ENCODE measurements around the gene FKBP6. TPM values are rescaled to one million over a fixed set of nuclear protein-coding genes. Genes with fewer than 3 reads are reported as not detected.
"Not testable (repeated sequence)": the region's sequence is repeated elsewhere in the genome, so short reads cannot be mapped to it uniquely, and the experiment has no call there.

The FKBP6 gene
- polyA plus RNA-seq, 4 donors, result 0.06 TPM; not detected in 3

DNA sequence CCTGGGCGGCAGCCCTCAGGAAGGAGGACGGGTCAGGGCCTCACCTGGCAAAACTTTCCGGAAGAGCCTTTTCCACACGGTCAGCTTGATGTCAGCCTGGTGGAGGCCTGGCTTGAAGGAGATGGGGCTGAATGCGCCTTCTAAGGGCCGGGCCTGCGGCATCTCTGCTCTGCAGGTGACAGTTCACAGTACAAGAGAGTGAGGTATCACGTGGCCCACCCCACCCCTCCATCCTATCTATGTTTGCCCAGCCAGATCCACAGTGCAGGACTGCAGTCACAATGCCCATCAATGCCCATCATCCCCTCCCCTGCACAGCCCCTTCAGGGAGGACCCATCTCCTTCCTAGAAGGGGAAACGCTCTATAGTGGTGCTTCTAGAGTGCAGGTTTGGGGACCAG lies 11.4 kb upstream of the FKBP6 start:
- FAIRE-seq (no peak), DNase-seq (no peak)
- Histone ChIP-seq H3K36me3 (ENCODE audit: control insufficient read depth in 3 of 3, insufficient read depth in 2 of 3, low read depth in 1 of 3, low read length in 3 of 3) (no peaks in the 10 kb centered on the region), H3K9me3 (ENCODE audit: control insufficient read depth in 2 of 2, insufficient read depth in 1 of 2, low read depth in 1 of 2, low read length in 1 of 2) (no peaks in the 10 kb centered on the region), H3K27me3 (ENCODE audit: control insufficient read depth in 3 of 3, insufficient read depth in 3 of 3, low read length in 3 of 3) (no peaks in the 10 kb centered on the region), H3K27ac (ENCODE audit: low read depth in 1 of 3, low read length in 2 of 3) (no peak overlapping the region), H3K4me1 (ENCODE audit: control insufficient read depth in 3 of 3, insufficient read depth in 2 of 3, low read depth in 1 of 3, low read length in 2 of 3) (no peaks in the 10 kb centered on the region), H3K4me3 (ENCODE audit: low read depth in 1 of 3, low read length in 3 of 3) (no peak overlapping the region)
- WGBS, 3 donors, result 68 to 81% (median 69%) methylated on average over 9 of the region's 9 CpGs

DNA sequence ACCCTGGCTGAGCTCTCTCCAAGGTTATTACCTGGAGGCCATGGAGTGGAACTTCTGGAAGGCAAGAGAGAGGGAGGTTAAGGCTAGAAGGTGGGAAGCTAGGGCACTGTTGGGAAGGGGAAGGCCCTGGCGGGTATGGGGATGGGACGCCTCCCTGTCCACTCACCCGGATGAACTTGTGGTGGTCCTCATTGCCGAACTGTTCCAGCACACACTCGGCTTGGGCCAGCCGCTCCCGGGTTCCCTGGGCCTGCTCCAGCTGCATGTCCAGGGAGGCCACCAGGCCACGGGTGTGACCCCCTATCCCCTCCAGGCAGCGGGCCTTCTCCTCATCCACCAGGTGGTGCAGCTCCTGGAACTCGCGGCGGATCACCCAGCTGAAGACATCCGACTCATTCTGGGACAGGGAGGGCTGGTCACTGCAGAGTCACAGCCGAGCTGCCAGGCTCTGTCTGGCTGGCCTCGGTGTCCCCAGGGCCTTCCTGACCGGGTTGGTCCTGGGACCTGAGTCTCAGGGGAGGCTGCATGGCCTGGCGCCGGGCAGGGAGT lies 9.2 kb upstream of the FKBP6 start:
- 79 to 82% (median 82%) methylated on average over 8 to 18 of the region's 18 CpGs for WGBS, 3 donors
- not testable (repeated sequence) for H3K27ac ChIP-seq (ENCODE audit: low read depth in 1 of 3, low read length in 2 of 3); H3K27me3 ChIP-seq (ENCODE audit: control insufficient read depth in 3 of 3, insufficient read depth in 3 of 3, low read length in 3 of 3); H3K4me3 ChIP-seq (ENCODE audit: low read depth in 1 of 3, low read length in 3 of 3); H3K9me3 ChIP-seq (ENCODE audit: control insufficient read depth in 2 of 2, insufficient read depth in 1 of 2, low read depth in 1 of 2, low read length in 1 of 2); H3K4me1 ChIP-seq (ENCODE audit: control insufficient read depth in 3 of 3, insufficient read depth in 2 of 3, low read depth in 1 of 3, low read length in 2 of 3); H3K36me3 ChIP-seq (ENCODE audit: control insufficient read depth in 3 of 3, insufficient read depth in 2 of 3, low read depth in 1 of 3, low read length in 3 of 3); FAIRE-seq; DNase-seq

DNA sequence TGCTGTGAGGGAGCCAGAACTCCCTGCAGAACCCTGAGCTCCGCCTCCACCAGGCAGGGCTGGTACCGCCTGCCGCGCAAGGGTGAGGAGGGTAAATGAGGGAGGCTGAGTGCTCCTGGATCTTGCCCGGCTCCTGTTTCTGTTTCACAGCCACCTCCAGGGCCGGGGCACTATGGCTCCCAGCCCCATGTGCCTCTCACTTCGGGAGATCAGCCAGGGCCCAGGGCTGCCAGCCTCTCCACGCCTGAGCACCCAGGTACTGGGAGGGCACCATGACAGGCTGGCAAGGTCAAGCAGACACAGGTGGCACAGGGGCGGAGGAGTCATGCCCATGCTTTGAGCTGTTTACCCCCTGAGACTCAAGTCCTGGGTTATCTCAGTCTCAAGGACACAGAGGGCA lies 8.4 kb upstream of the FKBP6 start:
- not testable (repeated sequence) for H3K27me3 ChIP-seq (ENCODE audit: control insufficient read depth in 3 of 3, insufficient read depth in 3 of 3, low read length in 3 of 3); H3K36me3 ChIP-seq (ENCODE audit: control insufficient read depth in 3 of 3, insufficient read depth in 2 of 3, low read depth in 1 of 3, low read length in 3 of 3); FAIRE-seq; H3K9me3 ChIP-seq (ENCODE audit: control insufficient read depth in 2 of 2, insufficient read depth in 1 of 2, low read depth in 1 of 2, low read length in 1 of 2); H3K27ac ChIP-seq (ENCODE audit: low read depth in 1 of 3, low read length in 2 of 3); H3K4me3 ChIP-seq (ENCODE audit: low read depth in 1 of 3, low read length in 3 of 3); H3K4me1 ChIP-seq (ENCODE audit: control insufficient read depth in 3 of 3, insufficient read depth in 2 of 3, low read depth in 1 of 3, low read length in 2 of 3); DNase-seq
- WGBS, 3 donors, result 40 to 75% (median 60%) methylated on average over 8 to 9 of the region's 9 CpGs

DNA sequence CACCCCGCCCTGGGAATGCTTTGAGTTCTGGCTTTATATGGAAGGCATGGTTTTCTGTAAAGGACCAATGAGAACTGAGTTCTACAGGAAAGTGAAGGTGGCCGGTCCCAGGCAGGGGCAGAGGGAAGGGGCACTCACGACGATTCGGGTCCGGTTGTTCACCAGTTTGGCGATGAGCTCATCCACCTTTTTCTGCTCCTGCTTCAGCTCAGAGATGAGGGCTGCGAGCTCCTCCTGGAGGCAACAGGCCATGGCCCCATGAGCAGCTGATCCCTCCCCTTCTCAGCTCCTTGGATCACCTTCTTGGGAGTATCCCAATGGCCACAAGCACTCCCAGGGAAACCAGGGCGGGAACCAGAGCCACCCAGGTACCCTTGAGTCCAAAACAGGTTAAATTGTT lies 8.0 kb upstream of the FKBP6 start:
- FAIRE-seq; H3K4me1 ChIP-seq (ENCODE audit: control insufficient read depth in 3 of 3, insufficient read depth in 2 of 3, low read depth in 1 of 3, low read length in 2 of 3); DNase-seq; H3K27ac ChIP-seq (ENCODE audit: low read depth in 1 of 3, low read length in 2 of 3); H3K36me3 ChIP-seq (ENCODE audit: control insufficient read depth in 3 of 3, insufficient read depth in 2 of 3, low read depth in 1 of 3, low read length in 3 of 3); H3K9me3 ChIP-seq (ENCODE audit: control insufficient read depth in 2 of 2, insufficient read depth in 1 of 2, low read depth in 1 of 2, low read length in 1 of 2); H3K27me3 ChIP-seq (ENCODE audit: control insufficient read depth in 3 of 3, insufficient read depth in 3 of 3, low read length in 3 of 3); H3K4me3 ChIP-seq (ENCODE audit: low read depth in 1 of 3, low read length in 3 of 3): not testable (repeated sequence)
- WGBS, 3 donors, result 78 to 86% (median 80%) methylated on average over 8 to 9 of the region's 9 CpGs

DNA sequence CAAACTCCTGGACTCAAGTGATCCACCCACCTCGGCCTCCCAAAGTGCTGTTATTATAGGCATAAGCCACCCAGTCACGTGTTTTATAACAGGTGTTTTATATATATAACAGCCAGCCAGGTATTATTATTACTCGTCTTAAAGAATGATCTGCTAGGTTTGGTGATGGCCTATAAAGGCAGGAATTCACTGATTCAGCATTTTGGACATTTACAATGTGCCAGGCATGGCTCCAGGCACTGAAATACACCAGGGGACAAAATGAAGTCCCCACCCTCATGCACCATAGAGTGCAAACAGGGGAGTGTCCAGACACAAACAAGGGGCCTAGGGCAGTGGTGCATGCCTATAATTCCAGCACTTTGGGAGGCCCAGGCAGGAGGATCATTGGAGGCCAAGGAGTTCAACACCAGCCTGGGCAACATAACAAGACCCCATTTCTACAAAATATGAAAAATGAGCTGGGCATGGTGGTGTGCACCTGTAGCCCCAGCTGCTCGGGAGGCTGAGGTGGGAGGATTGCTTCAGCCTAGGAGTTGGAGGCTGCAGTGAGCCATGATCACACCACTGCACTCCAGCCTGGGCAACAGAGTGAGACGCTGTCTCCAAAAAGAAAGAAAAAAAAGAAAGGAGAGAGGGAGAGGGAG lies 4.4 kb upstream of the FKBP6 start:
- FAIRE-seq; H3K27me3 ChIP-seq (ENCODE audit: control insufficient read depth in 3 of 3, insufficient read depth in 3 of 3, low read length in 3 of 3); DNase-seq; H3K4me3 ChIP-seq (ENCODE audit: low read depth in 1 of 3, low read length in 3 of 3); H3K9me3 ChIP-seq (ENCODE audit: control insufficient read depth in 2 of 2, insufficient read depth in 1 of 2, low read depth in 1 of 2, low read length in 1 of 2); H3K4me1 ChIP-seq (ENCODE audit: control insufficient read depth in 3 of 3, insufficient read depth in 2 of 3, low read depth in 1 of 3, low read length in 2 of 3); H3K27ac ChIP-seq (ENCODE audit: low read depth in 1 of 3, low read length in 2 of 3); H3K36me3 ChIP-seq (ENCODE audit: control insufficient read depth in 3 of 3, insufficient read depth in 2 of 3, low read depth in 1 of 3, low read length in 3 of 3): not testable (repeated sequence)
- 60 to 81% (median 71%) methylated on average over 4 to 5 of the region's 5 CpGs for WGBS, 3 donors

DNA sequence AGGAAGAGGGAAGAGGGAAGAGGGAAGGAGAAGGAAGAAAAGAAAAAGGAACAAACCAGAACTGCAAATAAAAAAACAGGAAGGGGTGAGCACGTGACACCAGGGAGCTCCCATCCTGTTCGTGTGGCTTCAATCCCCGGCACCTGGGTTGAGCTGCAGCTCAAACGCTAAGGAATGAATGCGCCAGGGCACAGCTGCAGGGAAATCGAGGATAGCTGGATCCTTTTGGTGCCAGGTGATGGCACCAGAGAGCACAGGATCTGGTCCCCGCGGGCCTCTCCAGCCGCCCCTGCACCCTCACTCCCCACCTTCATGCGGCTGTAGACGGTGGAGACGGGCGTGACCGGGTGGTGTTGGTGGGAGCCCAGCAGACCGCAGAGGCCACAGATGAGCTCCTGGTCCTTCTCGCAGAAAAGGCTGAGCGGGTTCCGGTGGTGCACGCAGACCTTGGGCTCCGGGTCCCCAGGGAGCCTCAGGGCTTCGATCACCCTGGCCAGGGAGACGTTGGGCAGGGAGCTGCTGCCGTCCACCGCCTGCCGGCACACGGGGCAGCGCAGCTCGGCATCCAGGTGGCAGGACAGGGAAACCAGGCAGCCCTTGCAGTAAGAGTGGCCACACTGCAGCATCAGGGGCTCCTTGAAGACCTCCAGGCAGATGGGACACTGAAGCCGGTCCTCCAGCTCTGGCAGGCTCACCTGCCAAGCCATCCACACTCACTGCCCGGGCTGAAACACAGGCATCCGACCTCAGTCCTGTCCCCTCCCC lies 3.7 kb upstream of the FKBP6 start:
- not testable (repeated sequence) for H3K27me3 ChIP-seq (ENCODE audit: control insufficient read depth in 3 of 3, insufficient read depth in 3 of 3, low read length in 3 of 3); H3K36me3 ChIP-seq (ENCODE audit: control insufficient read depth in 3 of 3, insufficient read depth in 2 of 3, low read depth in 1 of 3, low read length in 3 of 3); H3K4me1 ChIP-seq (ENCODE audit: control insufficient read depth in 3 of 3, insufficient read depth in 2 of 3, low read depth in 1 of 3, low read length in 2 of 3); FAIRE-seq; H3K27ac ChIP-seq (ENCODE audit: low read depth in 1 of 3, low read length in 2 of 3); H3K4me3 ChIP-seq (ENCODE audit: low read depth in 1 of 3, low read length in 3 of 3); H3K9me3 ChIP-seq (ENCODE audit: control insufficient read depth in 2 of 2, insufficient read depth in 1 of 2, low read depth in 1 of 2, low read length in 1 of 2)
- WGBS, 3 donors, result 11 to 21% (median 21%) methylated on average over 23 to 30 of the region's 31 CpGs
- DNase-seq, result peak; percentile 48 to 64

DNA sequence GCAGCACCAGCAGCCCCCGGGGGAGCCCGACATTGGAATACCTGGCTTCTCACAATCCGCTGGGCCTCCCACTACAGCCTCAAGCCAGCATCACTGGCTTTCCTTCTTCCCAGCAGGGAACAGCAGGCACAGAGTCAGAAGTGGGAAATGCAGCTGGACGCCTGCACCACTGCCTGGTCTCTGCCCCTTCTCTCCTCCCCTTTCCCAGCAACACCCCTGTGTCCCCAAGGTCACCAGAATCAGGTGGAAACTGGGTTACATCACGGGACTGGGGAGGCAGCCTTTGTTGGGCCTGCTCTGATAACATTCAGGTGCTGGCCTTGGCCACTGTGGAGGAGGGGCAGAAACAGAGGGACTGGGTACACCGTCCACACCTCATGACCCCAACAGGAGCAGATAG lies 2.5 kb upstream of the FKBP6 start:
- not testable (repeated sequence) for H3K27me3 ChIP-seq (ENCODE audit: control insufficient read depth in 3 of 3, insufficient read depth in 3 of 3, low read length in 3 of 3); H3K27ac ChIP-seq (ENCODE audit: low read depth in 1 of 3, low read length in 2 of 3); DNase-seq; FAIRE-seq; H3K4me1 ChIP-seq (ENCODE audit: control insufficient read depth in 3 of 3, insufficient read depth in 2 of 3, low read depth in 1 of 3, low read length in 2 of 3); H3K4me3 ChIP-seq (ENCODE audit: low read depth in 1 of 3, low read length in 3 of 3); H3K9me3 ChIP-seq (ENCODE audit: control insufficient read depth in 2 of 2, insufficient read depth in 1 of 2, low read depth in 1 of 2, low read length in 1 of 2); H3K36me3 ChIP-seq (ENCODE audit: control insufficient read depth in 3 of 3, insufficient read depth in 2 of 3, low read depth in 1 of 3, low read length in 3 of 3)
- WGBS, 3 donors, result 51 to 86% (median 74%) methylated on average over 6 of the region's 6 CpGs

DNA sequence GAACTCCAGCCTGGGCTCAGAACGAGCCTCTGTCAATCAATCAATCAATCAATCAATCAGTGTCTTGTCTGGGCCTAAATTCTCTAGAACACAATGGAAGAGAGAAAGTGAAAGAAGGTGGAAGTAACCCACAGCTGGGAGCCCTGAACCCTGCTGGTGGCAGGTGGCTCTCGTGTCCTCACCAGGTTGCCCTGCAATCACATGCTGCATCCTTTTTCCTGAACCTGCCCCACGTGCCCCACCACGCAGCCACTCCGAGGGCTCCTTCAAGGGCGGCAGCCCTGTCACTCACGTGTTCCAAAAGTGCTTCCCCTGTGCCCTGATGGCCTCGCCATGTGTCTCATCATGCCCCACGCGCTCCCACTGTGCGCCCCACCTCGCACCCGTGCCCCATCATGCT lies 512 bp upstream of the FKBP6 start:
- H3K27ac ChIP-seq (ENCODE audit: low read depth in 1 of 3, low read length in 2 of 3); H3K4me1 ChIP-seq (ENCODE audit: control insufficient read depth in 3 of 3, insufficient read depth in 2 of 3, low read depth in 1 of 3, low read length in 2 of 3): not testable (repeated sequence)
- WGBS, 3 donors, result 77 to 89% (median 85%) methylated on average over 7 to 12 of the region's 13 CpGs

More for the DNA sequence above, 512 bp upstream of the FKBP6 start:
- DNase-seq; H3K4me3 ChIP-seq (ENCODE audit: low read depth in 1 of 3, low read length in 3 of 3); FAIRE-seq; H3K27me3 ChIP-seq (ENCODE audit: control insufficient read depth in 3 of 3, insufficient read depth in 3 of 3, low read length in 3 of 3); H3K9me3 ChIP-seq (ENCODE audit: control insufficient read depth in 2 of 2, insufficient read depth in 1 of 2, low read depth in 1 of 2, low read length in 1 of 2); H3K36me3 ChIP-seq (ENCODE audit: control insufficient read depth in 3 of 3, insufficient read depth in 2 of 3, low read depth in 1 of 3, low read length in 3 of 3): not testable (repeated sequence)

All from small intestine (tissue), 7 donors.